Skeletal muscle tissue (tissue), 4 donors: ENCODE results near the gene MTCL1. TPM values are rescaled to one million over a fixed set of nuclear protein-coding genes. Genes with fewer than 3 reads are reported as not detected.

ENCODE experiments used
- H3K27ac ChIP-seq: one replicate; pipeline ENCODE4 v1.7.0; 2013; ENCODE audit warnings: mild to moderate bottlenecking, low read depth, low read length, inconsistent platforms
- H3K27me3 ChIP-seq, 3 donors: one replicate each; pipeline ENCODE4 v1.7.0; 2013; ENCODE audit warnings: low read length in 3 of 3; ENCODE audit not compliant: control insufficient read depth in 3 of 3, insufficient read depth in 3 of 3
- H3K36me3 ChIP-seq, 3 donors: one replicate each; pipeline ENCODE4 v1.7.0; 2013; ENCODE audit warnings: low read length in 3 of 3; ENCODE audit not compliant: control insufficient read depth in 3 of 3, insufficient read depth in 3 of 3
- H3K4me1 ChIP-seq, 3 donors: one replicate each; pipeline ENCODE4 v1.7.0; 2013; ENCODE audit warnings: low read length in 3 of 3, mild to moderate bottlenecking in 3 of 3; ENCODE audit not compliant: control insufficient read depth in 3 of 3, insufficient read depth in 3 of 3
- H3K4me3 ChIP-seq, 3 donors: one replicate each; pipeline ENCODE4 v1.7.0; 2013; ENCODE audit warnings: low read length in 3 of 3
- H3K9ac ChIP-seq, 3 donors: one replicate each; pipeline ENCODE4 v1.7.0; 2013; ENCODE audit warnings: low read length in 3 of 3, mild to moderate bottlenecking in 3 of 3, moderate library complexity in 2 of 3, low read depth in 1 of 3
- H3K9me3 ChIP-seq, 3 donors: one replicate each; pipeline ENCODE4 v1.7.0; 2013; ENCODE audit warnings: low read length in 3 of 3; ENCODE audit not compliant: control insufficient read depth in 3 of 3
- total RNA-seq: library from RNA; depleted of rRNA; stranded (reverse); fragments of >200 nt; gene quantifications from one replicate; pipeline ENCODE4 v1.2.3, GENCODE V29; 2014
- donor health status: Osteomylitis.

MTCL1 gene
- total RNA-seq, 1 donor from 2014 or later, result 12.5 TPM

DNA sequence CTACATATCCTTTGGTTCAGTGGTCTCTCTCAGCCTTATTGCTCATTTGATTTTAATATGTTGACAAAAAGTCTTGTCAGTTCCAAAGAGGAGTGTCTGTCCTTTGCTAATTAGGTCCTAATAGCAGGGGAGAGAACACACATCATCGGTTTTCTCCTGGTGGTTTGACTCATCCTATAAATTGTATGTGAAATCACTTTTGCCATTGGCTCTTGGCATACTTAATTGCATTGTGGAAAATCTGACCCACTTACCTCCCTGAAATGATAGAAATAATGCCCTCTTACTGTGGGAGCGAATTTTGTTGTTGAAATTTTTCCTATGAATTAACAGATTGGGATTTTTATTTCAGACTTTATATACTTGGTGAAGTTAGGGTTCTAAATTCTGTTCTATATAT lies 58.3 kb downstream of the MTCL1 start:
- Histone ChIP-seq H3K4me1 (no peaks in the 10 kb centered on the region), H3K27me3 (no peaks in the 10 kb centered on the region), H3K27ac (no peak overlapping the region), H3K9me3 (no peaks in the 10 kb centered on the region), H3K9ac (no peak overlapping the region), H3K36me3 (peaks cover 0 to 3% (median 0%) of the 10 kb centered on the region in 3 donors), H3K4me3 (no peak overlapping the region)

DNA sequence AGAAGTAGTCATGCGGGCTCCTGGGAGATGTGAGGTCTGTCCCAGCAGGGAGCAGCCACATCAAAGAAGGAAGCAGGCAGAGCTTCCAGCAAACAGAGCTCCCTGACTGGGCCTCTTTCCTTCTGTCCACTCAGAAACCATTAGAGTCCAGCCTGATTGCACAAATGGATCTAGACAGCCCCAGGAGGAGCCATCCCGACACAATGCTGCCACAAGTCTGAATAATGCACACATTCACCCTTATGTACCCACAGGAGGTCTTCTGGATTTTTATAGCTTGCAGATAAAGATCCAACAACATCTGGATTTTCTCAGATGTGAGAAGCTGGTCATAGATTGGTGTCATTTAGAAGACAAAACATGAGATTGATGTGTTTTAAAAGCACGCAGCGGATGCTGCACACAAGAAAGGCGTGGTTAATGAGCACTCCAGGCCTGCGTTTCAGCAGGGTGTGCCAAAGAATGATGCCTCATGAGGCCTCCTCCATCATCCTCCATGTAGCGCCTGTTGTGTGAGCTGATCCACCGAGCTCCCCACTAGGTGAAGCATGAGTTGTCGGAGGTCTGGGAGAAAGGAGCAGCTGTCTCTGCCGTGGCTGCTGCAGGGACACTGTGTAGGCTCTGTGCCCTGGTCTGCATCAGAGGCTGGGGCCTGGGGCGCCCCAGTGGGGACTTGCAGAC lies 60.6 kb downstream of the MTCL1 start:
- Histone ChIP-seq H3K4me3 (no peak overlapping the region), H3K27ac (no peak overlapping the region)

DNA sequence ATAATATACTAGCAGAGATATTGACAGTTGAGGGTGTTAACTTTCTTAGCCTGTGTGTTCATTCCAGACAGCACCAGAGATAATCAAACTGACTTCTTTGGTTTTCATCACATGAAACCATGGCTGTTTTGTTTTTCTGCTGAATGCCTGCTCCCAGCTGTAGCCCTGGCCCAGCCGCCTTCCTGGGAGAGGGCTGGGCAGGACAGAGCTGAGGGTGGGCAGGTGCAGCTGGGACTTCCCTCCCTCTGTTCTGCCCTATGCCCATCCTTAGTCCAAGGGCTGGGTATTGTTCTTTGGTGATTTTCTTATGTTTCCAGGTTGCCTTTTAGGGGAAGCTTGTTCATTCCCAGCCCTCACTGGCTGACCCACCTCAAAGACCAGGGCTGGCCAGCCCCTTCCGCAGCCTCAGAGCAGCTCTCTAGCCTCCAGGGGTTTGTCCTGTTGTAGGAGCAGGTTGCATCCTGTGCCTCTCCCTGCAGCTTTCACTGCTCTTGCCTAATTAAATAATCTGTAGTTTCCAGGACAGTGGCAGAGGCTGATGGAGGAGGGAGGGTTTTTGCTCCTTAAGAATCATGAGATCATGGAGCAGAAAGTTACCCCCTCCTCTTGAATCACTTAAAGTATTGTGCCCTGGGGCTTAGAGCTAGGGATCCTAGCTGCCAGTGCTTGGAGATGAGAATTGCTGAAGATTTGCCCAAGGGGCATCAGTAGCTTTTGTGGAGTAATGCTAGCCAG lies 61.4 kb downstream of the MTCL1 start:
- Histone ChIP-seq H3K36me3 (peaks cover 0 to 3% (median 0%) of the 10 kb centered on the region in 3 donors), H3K9me3 (no peaks in the 10 kb centered on the region), H3K9ac (no peak overlapping the region), H3K27me3 (no peaks in the 10 kb centered on the region), H3K27ac (no peak overlapping the region), H3K4me3 (no peak overlapping the region), H3K4me1 (peaks cover 0 to under 1% (median 0%) of the 10 kb centered on the region in 3 donors)

More for the DNA sequence above, 60.6 kb downstream of the MTCL1 start:
- Histone ChIP-seq H3K36me3 (peaks cover 0 to 3% (median 0%) of the 10 kb centered on the region in 3 donors), H3K9ac (no peak overlapping the region), H3K27me3 (no peaks in the 10 kb centered on the region), H3K4me1 (no peaks in the 10 kb centered on the region), H3K9me3 (no peaks in the 10 kb centered on the region)

DNA sequence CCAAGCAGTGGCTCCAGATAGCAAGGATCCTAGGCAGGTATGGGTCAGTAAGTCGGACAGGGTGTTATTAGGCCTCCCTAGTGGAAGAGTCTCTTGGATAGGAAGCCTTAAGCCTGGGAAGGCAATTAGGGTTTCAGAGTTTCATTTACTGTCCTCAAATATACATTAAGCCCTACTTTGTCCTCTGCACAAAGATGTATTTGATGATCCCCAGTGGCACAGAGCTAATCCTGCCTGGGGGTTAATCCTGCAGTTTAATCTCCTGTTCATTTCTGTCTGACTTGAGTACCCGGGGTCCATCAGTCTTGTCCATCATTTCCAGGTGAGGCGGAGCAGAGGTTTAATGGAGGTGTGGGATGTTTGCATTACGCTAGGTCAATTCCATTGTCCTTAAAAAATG lies 62.0 kb downstream of the MTCL1 start:
- Histone ChIP-seq H3K27ac (no peak overlapping the region), H3K4me1 (peaks cover 0 to 3% (median 0%) of the 10 kb centered on the region in 3 donors), H3K27me3 (no peaks in the 10 kb centered on the region), H3K9me3 (no peaks in the 10 kb centered on the region), H3K36me3 (peaks cover 0 to 3% (median 0%) of the 10 kb centered on the region in 3 donors), H3K9ac (no peak overlapping the region), H3K4me3 (no peak overlapping the region)

DNA sequence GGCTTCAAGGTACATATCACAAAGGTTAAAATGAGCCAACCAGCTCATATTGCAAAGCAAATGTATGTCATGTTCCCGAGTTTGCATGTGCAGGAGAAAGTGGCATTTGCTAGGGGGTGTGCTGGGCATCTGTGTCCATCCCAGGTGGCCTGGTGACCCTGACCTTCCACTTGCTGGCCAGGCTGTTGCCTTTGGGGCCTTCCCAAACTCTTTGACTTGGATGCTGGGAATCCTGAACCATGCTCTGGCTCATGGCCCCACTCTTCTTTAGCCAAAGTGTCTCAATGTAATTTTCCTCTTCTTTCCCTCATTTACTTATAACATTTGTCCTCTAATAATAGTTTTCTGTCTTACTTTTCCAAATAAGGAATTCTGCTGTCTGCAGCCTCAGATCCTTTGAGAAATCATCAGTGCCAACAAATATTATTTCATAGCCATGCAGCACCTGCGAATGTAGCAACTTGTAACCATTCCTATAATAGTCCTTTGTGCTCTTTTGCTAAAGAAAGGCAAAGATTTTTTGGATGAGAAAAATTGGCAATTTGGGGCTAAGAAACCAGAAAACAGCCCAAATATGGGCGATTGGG lies 64.2 kb downstream of the MTCL1 start:
- Histone ChIP-seq H3K27ac (no peak overlapping the region), H3K4me1 (peaks cover 0 to 3% (median 0%) of the 10 kb centered on the region in 3 donors), H3K27me3 (no peaks in the 10 kb centered on the region), H3K9me3 (no peaks in the 10 kb centered on the region), H3K9ac (no peak overlapping the region), H3K36me3 (no peaks in the 10 kb centered on the region), H3K4me3 (no peak overlapping the region)

DNA sequence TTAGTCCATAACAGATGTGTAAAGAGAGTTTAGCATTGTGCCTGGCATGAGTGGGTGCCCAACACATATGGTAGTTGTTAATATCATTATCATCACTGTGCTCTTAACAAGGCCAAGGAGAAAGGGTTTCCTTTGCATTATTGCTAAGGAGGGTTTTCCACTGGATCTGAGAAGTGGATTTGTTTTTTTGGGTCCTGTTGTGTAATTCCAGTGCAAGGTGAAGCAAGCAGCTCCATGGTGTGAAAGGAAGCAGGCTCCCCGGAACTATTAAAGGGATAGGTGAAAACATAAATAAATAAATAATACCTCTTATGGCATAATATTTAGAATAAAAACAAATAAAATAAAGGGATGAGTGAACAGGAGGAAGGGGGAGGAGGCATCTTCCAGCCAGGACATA lies 65.3 kb downstream of the MTCL1 start:
- no peaks in the 10 kb centered on the region for H3K36me3 ChIP-seq

DNA sequence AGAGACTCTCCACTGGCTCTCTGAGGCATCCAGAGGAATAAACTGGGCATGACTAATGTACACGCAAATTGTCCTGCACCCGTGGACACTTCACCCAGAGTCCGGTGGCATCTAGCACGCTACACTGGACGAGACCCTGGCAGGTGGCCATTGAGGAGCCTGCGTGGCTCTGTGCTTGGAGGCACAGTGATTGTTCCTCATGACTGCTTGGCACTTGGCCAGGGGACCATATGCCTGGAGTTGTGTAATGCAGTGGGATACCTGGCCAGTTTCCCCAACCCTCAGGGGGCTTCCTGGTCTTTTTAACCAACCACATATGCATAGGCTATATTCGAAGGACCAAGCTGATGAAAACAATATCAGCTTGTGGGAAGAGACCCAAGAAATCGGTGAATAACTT lies 66.6 kb downstream of the MTCL1 start:
- no peak overlapping the region for H3K27ac ChIP-seq
- no peaks in the 10 kb centered on the region for H3K27me3 ChIP-seq
- H3K9me3 ChIP-seq, result no peaks in the 10 kb centered on the region
- peaks cover 0 to 3% (median 0%) of the 10 kb centered on the region in 3 donors for H3K4me1 ChIP-seq
- H3K9ac ChIP-seq, result no peak overlapping the region
- H3K4me3 ChIP-seq, result no peak overlapping the region
- H3K36me3 ChIP-seq, result no peaks in the 10 kb centered on the region

More for the DNA sequence above, 65.3 kb downstream of the MTCL1 start:
- H3K9me3 ChIP-seq, result no peaks in the 10 kb centered on the region
- H3K4me3 ChIP-seq, result no peak overlapping the region
- peaks cover 0 to 3% (median 0%) of the 10 kb centered on the region in 3 donors for H3K4me1 ChIP-seq
- no peaks in the 10 kb centered on the region for H3K27me3 ChIP-seq
- no peak overlapping the region for H3K27ac ChIP-seq
- H3K9ac ChIP-seq, result no peak overlapping the region

DNA sequence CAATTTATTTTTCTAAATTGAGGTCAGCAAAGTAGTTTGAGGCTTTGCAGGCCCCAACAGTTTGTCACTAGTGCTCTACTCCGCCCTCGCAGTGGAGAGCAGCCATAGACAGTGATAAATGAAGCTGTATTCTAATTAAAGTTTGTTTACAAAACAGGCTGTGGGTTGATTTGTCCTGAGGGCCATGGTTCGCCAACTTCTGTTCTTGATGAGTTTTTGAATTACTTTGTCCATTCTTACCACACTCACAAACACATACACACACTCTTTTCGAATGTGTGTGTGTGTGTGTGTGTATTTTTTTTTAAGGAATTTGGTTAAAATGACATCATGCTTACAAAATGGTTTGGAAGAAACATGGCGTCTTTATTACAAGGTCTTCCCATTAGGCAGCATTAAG lies 68.6 kb downstream of the MTCL1 start:
- no peaks in the 10 kb centered on the region for H3K27me3 ChIP-seq
- H3K4me3 ChIP-seq, result no peak overlapping the region
- no peak overlapping the region for H3K9ac ChIP-seq
- no peaks in the 10 kb centered on the region for H3K36me3 ChIP-seq
- no peaks in the 10 kb centered on the region for H3K9me3 ChIP-seq
- no peak overlapping the region for H3K27ac ChIP-seq
- peaks cover 0 to 3% (median 0%) of the 10 kb centered on the region in 3 donors for H3K4me1 ChIP-seq

DNA sequence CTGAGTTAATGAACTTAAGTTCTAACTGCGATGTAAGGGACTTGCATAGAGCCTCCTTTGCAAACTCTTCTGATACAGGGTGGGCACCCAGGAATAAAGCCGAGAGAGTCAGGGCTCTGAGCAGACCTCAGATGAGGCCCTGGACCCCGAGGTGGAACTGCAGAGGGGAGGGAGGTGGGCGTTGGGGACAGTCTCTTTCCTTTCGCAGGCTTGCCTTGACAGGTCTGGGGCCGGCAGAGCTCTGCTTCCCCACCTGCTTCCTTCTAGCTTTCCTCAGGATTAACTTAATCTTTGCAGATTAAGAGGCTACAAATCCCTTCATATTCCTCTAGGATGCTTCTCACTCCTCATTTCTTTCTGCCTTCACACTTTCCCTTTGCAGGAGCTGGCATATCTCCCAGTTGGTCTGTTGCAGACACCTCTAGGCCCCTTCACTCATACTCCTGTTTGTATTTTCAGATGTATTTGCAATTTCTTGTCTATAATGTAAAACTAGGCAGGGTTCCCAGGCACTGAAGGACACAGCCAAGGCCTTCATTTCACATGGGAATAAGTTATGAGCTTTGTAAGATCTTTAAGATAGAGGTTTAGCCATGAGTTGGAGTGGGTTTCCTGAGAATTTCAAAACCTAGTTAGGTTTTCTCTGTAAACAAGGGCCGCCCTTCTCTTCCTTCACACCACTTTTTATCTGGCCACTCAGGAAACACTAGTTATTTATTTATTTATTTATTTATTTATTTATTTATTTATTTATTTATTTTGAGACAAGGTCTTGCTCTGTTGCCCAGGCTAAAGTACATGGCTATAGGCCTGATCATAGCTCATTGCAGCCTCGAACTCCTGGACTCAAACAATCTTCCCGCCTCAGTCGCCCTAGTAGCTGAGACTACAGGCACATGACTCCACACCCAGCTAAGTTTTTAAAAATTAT lies 70.9 kb downstream of the MTCL1 start:
- Histone ChIP-seq H3K4me1 (peaks cover 0 to 3% (median 0%) of the 10 kb centered on the region in 3 donors), H3K27me3 (no peaks in the 10 kb centered on the region), H3K36me3 (no peaks in the 10 kb centered on the region), H3K9me3 (no peaks in the 10 kb centered on the region), H3K27ac (no peak overlapping the region), H3K4me3 (no peak overlapping the region), H3K9ac (no peak overlapping the region)
